ENCODE results near the gene NAGPA.

NAGPA gene

GRCh38 chr16:5064915-5065314 lies 31.2 kb upstream of the NAGPA start:
- no peak overlapping the region for H3K4me3 ChIP-seq (ENCODE audit: low read depth, low read length)
- TF ChIP-seq MYC (IDR thresholded peaks at IDR 0.05; ENCODE audit: low read depth, low read length) (no peak), POLR2A (IDR thresholded peaks at IDR 0.05; ENCODE audit: extremely low read depth, insufficient read length) (no peak), MAX (IDR thresholded peaks at IDR 0.05; ENCODE audit: low read depth, low read length) (no peak), CTCF (IDR thresholded peaks at IDR 0.05; ENCODE audit: low read depth, low read length) (no peak)
- no peak for DNase-seq (ENCODE audit: low read depth)

- DNase-seq (ENCODE audit: low read depth), result peak; percentile 40
- H3K4me3 ChIP-seq (ENCODE audit: low read depth, low read length), result no peak overlapping the region
- TF ChIP-seq MYC (IDR thresholded peaks at IDR 0.05; ENCODE audit: low read depth, low read length), result no peak
Measured at GRCh38 chr16:5062790-5063765, 29.3 kb upstream of the NAGPA start.

GRCh38 chr16:5062051-5062450 lies 28.3 kb upstream of the NAGPA start:
- no peak for DNase-seq (ENCODE audit: low read depth)
- TF ChIP-seq CTCF (IDR thresholded peaks at IDR 0.05; ENCODE audit: low read depth, low read length), result no peak
- TF ChIP-seq POLR2A (IDR thresholded peaks at IDR 0.05; ENCODE audit: extremely low read depth, insufficient read length), result no peak
- no peak for TF ChIP-seq MYC (IDR thresholded peaks at IDR 0.05; ENCODE audit: low read depth, low read length)
- no peak for TF ChIP-seq MAX (IDR thresholded peaks at IDR 0.05; ENCODE audit: low read depth, low read length)
- no peak overlapping the region for H3K4me3 ChIP-seq (ENCODE audit: low read depth, low read length)

GRCh38 chr16:5060073-5060641 lies 26.4 kb upstream of the NAGPA start:
- TF ChIP-seq MAX (IDR thresholded peaks at IDR 0.05; ENCODE audit: low read depth, low read length) (no peak), POLR2A (IDR thresholded peaks at IDR 0.05; ENCODE audit: extremely low read depth, insufficient read length) (no peak)
- DNase-seq (ENCODE audit: low read depth), result no peak
- H3K4me3 ChIP-seq (ENCODE audit: low read depth, low read length), result no peak overlapping the region

- no peak for TF ChIP-seq MYC (IDR thresholded peaks at IDR 0.05; ENCODE audit: low read depth, low read length)
- TF ChIP-seq POLR2A (IDR thresholded peaks at IDR 0.05; ENCODE audit: extremely low read depth, insufficient read length), result no peak
- TF ChIP-seq CTCF (IDR thresholded peaks at IDR 0.05; ENCODE audit: low read depth, low read length), result no peak
- no peak for TF ChIP-seq MAX (IDR thresholded peaks at IDR 0.05; ENCODE audit: low read depth, low read length)
- DNase-seq (ENCODE audit: low read depth), result no peak
- no peak overlapping the region for H3K4me3 ChIP-seq (ENCODE audit: low read depth, low read length)
Measured at GRCh38 chr16:5059386-5060072, 25.8 kb upstream of the NAGPA start.

GRCh38 chr16:5058476-5058875 lies 24.7 kb upstream of the NAGPA start:
- DNase-seq (ENCODE audit: low read depth), result no peak
- no peak overlapping the region for H3K4me3 ChIP-seq (ENCODE audit: low read depth, low read length)
- TF ChIP-seq CTCF (IDR thresholded peaks at IDR 0.05; ENCODE audit: low read depth, low read length) (peak; percentile 1), MAX (IDR thresholded peaks at IDR 0.05; ENCODE audit: low read depth, low read length) (no peak)

All from NB4 (cell line).